Epithelial cell of proximal tubule (primary cell): ENCODE data around the gene DDX39A. TPM values are rescaled to one million over a fixed set of nuclear protein-coding genes. Genes with fewer than 3 reads are reported as not detected.
"Not testable (repeated sequence)": the region's sequence is repeated elsewhere in the genome, so short reads cannot be mapped to it uniquely, and the experiment has no call there.

Source experiments
- DNase-seq: peaks from one replicate; pipeline ENCODE4 v3.0.0-alpha.2; 2011; ENCODE audit warnings: low read depth
- H3K4me3 ChIP-seq: 2 replicates; pipeline ENCODE4 v1.5.1; 2011; ENCODE audit warnings: low read depth, mild to moderate bottlenecking, low read length
- total RNA-seq: library from RNA; depleted of rRNA; stranded (reverse); fragments of >200 nt; gene quantifications from 2 replicates; pipeline ENCODE4 v1.2.3, GENCODE V29; 2015
- TF ChIP-seq, protein P1 (sequence below): conservative IDR thresholded peaks from 2 replicates; pipeline ENCODE4 v1.5.1; 2012; ENCODE audit warnings: low read depth, mild to moderate bottlenecking, low read length

DDX39A gene
- total RNA-seq: 113 and 255 TPM in 2 replicates

DNA sequence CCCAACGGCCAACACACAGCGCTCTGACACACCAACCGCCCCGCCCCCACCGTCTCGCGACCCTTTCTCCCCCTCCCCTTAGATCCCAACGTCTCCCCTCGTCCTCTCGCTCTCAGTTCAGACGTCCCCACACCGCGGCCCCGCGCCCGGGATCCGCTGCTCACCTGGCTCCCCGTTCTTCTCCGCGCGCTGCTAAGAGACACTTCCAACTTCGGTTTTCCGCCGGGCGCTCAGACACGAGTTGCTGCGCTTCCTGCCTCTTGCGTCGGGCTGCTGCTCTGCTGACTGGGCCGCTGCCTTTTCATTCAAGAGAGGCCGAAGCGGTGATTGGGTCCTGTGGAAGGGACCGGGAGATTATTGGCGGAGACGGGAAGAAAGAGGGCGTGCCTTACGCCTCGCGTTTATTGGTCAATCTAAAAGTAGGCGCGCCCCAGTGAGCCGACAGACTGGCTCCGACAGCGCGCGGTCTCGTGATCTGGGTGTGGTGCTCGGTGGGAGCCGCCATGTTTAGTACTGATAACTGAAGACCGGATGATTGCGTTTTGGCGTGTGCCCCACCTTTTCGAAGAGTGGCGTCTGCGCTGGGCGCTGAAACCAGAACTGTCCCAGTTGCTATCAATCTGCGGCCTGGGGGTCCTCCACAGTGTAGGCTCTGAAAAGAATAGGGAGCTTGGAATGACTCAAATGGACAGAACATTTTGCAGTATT is at the start of gene DDX39A:
Gene DDX39A (minus strand): TSS at position 236 of the 708 bp plus-strand sequence. CDS start 6,121 bp downstream, outside the sequence.
- peak; percentile 93 for DNase-seq
- TF ChIP-seq, protein P1, sequence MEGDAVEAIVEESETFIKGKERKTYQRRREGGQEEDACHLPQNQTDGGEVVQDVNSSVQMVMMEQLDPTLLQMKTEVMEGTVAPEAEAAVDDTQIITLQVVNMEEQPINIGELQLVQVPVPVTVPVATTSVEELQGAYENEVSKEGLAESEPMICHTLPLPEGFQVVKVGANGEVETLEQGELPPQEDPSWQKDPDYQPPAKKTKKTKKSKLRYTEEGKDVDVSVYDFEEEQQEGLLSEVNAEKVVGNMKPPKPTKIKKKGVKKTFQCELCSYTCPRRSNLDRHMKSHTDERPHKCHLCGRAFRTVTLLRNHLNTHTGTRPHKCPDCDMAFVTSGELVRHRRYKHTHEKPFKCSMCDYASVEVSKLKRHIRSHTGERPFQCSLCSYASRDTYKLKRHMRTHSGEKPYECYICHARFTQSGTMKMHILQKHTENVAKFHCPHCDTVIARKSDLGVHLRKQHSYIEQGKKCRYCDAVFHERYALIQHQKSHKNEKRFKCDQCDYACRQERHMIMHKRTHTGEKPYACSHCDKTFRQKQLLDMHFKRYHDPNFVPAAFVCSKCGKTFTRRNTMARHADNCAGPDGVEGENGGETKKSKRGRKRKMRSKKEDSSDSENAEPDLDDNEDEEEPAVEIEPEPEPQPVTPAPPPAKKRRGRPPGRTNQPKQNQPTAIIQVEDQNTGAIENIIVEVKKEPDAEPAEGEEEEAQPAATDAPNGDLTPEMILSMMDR: no peak
- H3K4me3 ChIP-seq: peak within 1 kb of the TSS; percentile 99

DNA sequence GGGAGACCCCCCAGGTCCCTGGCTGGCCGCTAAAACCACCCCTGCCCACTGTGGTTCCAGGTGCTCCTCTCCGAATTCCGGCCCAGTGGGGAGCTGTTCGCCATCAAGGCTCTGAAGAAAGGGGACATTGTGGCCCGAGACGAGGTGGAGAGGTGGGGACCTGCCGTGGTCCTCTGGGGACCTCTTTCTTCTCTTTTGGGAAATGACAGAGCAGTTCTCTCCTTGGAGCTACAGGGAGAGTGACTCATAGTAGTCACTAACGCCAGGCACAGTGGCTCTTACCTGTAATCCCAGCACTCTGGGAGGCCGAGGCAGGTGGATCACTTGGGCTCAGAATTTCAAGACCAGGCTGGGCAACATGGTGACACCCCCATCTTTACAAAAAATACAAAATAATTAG is 48.7 kb upstream of the DDX39A start:
- H3K4me3 ChIP-seq: no peak overlapping the region
- DNase-seq: no peak
- TF ChIP-seq, protein P1: no peak

DNA sequence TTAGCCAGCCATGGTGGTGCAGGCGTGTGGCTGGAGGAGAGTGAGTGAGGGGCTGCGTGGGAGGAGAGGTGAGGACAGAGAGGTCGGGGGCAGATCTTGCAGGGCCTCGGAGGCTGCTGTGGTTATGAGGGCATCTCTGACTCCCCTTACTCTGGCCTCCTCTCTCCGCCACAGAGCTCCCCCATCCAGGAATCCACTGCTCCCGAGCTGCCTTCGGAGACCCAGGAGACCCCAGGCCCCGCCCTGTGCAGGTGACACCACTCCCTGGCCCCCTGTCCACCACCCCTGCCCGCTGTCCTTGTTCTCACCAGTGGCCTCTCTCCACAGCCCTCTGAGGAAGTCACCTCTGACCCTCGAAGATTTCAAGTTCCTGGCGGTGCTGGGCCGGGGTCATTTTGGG is 48.2 kb upstream of the DDX39A start:
- no peak overlapping the region for H3K4me3 ChIP-seq
- DNase-seq: no peak
- TF ChIP-seq, protein P1: no peak

DNA sequence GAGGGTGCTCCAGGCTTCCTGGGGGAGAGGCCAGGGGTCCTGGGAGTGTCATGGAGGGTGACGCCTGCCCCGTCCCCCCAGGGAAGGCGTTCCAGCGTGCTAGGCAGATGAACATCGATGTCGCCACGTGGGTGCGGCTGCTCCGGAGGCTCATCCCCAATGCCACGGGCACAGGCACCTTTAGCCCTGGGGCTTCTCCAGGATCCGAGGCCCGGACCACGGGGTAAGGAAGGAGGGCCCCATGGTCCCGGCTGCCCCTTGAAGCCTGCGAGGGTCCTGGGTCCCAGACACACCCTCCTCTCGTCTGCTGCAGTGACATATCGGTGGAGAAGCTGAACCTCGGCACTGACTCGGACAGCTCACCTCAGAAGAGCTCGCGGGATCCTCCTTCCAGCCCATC is 44.6 kb upstream of the DDX39A start:
- TF ChIP-seq, protein P1: no peak
- no peak for DNase-seq

DNA sequence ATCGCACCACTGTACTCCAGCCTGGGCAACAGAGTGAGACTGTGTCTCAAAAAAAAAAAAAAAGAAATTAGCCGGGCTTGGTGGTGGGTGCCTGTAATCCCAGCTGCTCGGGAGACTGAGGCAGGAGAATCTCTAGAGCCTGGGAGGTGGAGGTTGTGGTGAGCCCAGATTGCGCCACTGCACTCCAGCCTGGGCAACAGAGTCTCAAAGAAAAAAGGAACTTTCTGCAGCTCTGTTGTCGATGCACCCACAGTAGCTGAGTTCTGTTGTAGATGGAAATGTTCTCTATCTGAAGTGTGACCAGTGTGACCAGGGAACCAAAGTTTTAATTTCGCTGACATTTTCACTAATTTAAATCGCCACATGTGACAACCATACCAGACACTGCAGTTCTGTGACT is 43.3 kb upstream of the DDX39A start:
- H3K4me3 ChIP-seq: not testable (repeated sequence)

More for the DNA sequence above, 44.6 kb upstream of the DDX39A start:
- H3K4me3 ChIP-seq: no peak overlapping the region

DNA sequence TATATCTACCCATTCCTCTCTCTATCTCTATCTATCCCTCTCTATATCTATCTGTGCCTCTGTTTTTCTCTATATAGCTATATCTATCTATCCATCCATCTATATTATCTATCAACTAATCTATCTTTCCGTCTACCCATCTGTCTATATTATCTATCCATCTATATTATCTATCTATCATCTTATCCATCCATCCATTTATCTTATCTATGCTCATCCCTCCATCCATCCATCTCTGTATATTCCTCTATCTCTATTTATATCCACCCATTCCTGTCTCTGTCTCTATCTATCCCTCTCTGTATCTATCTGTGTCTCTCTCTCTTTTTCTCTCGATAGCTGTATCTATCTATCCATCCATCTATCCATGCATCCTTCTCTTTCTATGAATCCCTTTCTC is 41.8 kb upstream of the DDX39A start:
- TF ChIP-seq, protein P1: no peak
- H3K4me3 ChIP-seq: no peak overlapping the region
- DNase-seq: no peak

More for the DNA sequence above, 43.3 kb upstream of the DDX39A start:
- not testable (repeated sequence) for DNase-seq

DNA sequence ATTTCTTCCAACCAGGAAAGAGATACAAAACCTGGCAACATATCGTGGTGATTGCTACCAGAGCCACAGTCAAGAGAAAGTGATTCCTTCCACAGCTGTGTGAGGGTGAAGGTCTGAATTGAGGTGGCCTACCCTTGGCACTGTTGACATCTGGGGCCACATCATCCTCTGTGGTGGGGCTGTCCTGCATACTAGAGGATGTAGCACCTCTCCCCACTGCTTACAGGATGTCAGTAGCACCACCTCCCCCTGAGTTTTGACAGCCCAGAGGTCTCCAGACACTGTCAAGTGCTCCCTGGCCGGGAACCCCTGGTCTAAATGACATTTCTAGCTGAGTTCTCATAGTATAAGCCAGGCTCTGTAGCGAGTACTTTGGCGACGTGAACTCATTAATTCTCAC is 40.6 kb upstream of the DDX39A start:
- TF ChIP-seq, protein P1: no peak
- DNase-seq: no peak

DNA sequence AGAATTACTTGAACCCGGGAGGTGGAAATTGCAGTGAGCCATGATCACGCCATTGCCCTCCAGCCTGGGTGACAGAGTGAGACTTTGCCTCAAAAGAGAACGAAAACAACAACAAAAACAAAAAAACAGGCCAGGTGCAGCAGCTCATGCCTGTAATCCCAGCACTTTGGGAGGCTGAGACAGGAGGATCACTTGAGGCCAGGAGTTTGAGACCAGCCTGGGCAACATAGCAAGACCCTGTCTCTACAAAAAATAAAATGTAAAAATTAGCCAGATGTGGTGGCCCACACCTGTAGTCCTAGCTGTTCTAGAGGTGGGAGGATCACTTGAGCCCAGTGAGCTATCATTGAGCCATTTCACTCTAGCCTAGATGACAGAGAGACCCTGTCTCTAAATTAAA is 33.2 kb upstream of the DDX39A start:
- DNase-seq, H3K4me3 ChIP-seq: not testable (repeated sequence)

More for the DNA sequence above, 40.6 kb upstream of the DDX39A start:
- H3K4me3 ChIP-seq: no peak overlapping the region
